ENCODE data around the gene ASXL2.

The ASXL2 gene

GRCh38 chr2:25711675-25712354, 166.5 kb downstream of the ASXL2 start:
- H3K27ac ChIP-seq (ENCODE audit: low read length) = no peak overlapping the region
- H3K9me3 ChIP-seq (replicated peaks; ENCODE audit: insufficient read depth, low read length) = no peaks in the 10 kb centered on the region
- no peaks in the 10 kb centered on the region for H3K4me1 ChIP-seq (ENCODE audit: low read length)
- H3K79me2 ChIP-seq (ENCODE audit: low read length) = no peaks in the 10 kb centered on the region
- TF ChIP-seq EZH2 (optimal IDR thresholded peaks at IDR 0.05; ENCODE audit: low read depth, low read length) (no peak), EZH2phosphoT487 (IDR thresholded peaks at IDR 0.05; ENCODE audit: low read length) (no peak), CTCF (IDR thresholded peaks at IDR 0.05; ENCODE audit: low read length) (no peak)
- H3F3A ChIP-seq (ENCODE audit: insufficient read depth, low read length) = no peaks in the 10 kb centered on the region
- H3K9me2 ChIP-seq (replicated peaks; ENCODE audit: insufficient read depth, low read length) = no peaks in the 10 kb centered on the region
- no peak overlapping the region for H2AFZ ChIP-seq (ENCODE audit: low read length)
- H3K4me2 ChIP-seq (ENCODE audit: low read depth, low read length) = no peak overlapping the region
- H3K27me3 ChIP-seq (replicated peaks; ENCODE audit: insufficient read depth, low read length) = no peaks in the 10 kb centered on the region
- H3K36me3 ChIP-seq (replicated peaks; ENCODE audit: insufficient read depth, low read length) = no peaks in the 10 kb centered on the region
- H3K4me3 ChIP-seq (ENCODE audit: low read length) = no peak overlapping the region
- DNase-seq = no peak
- no peak overlapping the region for H3K9ac ChIP-seq (ENCODE audit: low read length)
- H4K20me1 ChIP-seq (ENCODE audit: insufficient read depth, low read length) = no peaks in the 10 kb centered on the region

- Histone ChIP-seq H3K27ac (ENCODE audit: low read length) (no peak overlapping the region), H3K27me3 (replicated peaks; ENCODE audit: insufficient read depth, low read length) (no peaks in the 10 kb centered on the region), H2AFZ (ENCODE audit: low read length) (no peak overlapping the region), H3K9me3 (replicated peaks; ENCODE audit: insufficient read depth, low read length) (no peaks in the 10 kb centered on the region), H3K4me3 (ENCODE audit: low read length) (no peak overlapping the region), H3K4me2 (ENCODE audit: low read depth, low read length) (no peak overlapping the region), H3K9ac (ENCODE audit: low read length) (no peak overlapping the region), H4K20me1 (ENCODE audit: insufficient read depth, low read length) (no peaks in the 10 kb centered on the region), H3F3A (ENCODE audit: insufficient read depth, low read length) (no peaks in the 10 kb centered on the region), H3K36me3 (replicated peaks; ENCODE audit: insufficient read depth, low read length) (no peaks in the 10 kb centered on the region), H3K9me2 (replicated peaks; ENCODE audit: insufficient read depth, low read length) (no peaks in the 10 kb centered on the region), H3K4me1 (ENCODE audit: low read length) (no peaks in the 10 kb centered on the region), H3K79me2 (ENCODE audit: low read length) (no peaks in the 10 kb centered on the region)
- TF ChIP-seq EZH2 (optimal IDR thresholded peaks at IDR 0.05; ENCODE audit: low read depth, low read length) (no peak), CTCF (IDR thresholded peaks at IDR 0.05; ENCODE audit: low read length) (no peak), EZH2phosphoT487 (IDR thresholded peaks at IDR 0.05; ENCODE audit: low read length) (no peak)
- no peak for DNase-seq
These were observed 167.5 kb downstream of the ASXL2 start for GRCh38 chr2:25710750-25711149.

GRCh38 chr2:25709349-25709748, 168.9 kb downstream of the ASXL2 start:
- Histone ChIP-seq H3K27me3 (replicated peaks; ENCODE audit: insufficient read depth, low read length) (no peaks in the 10 kb centered on the region), H3K27ac (ENCODE audit: low read length) (no peak overlapping the region), H4K20me1 (ENCODE audit: insufficient read depth, low read length) (no peaks in the 10 kb centered on the region), H3K9me3 (replicated peaks; ENCODE audit: insufficient read depth, low read length) (no peaks in the 10 kb centered on the region), H3K9ac (ENCODE audit: low read length) (no peak overlapping the region), H3K4me2 (ENCODE audit: low read depth, low read length) (no peak overlapping the region), H3K9me2 (replicated peaks; ENCODE audit: insufficient read depth, low read length) (no peaks in the 10 kb centered on the region), H3F3A (ENCODE audit: insufficient read depth, low read length) (no peaks in the 10 kb centered on the region), H3K79me2 (ENCODE audit: low read length) (no peaks in the 10 kb centered on the region), H3K4me1 (ENCODE audit: low read length) (no peaks in the 10 kb centered on the region), H3K36me3 (replicated peaks; ENCODE audit: insufficient read depth, low read length) (no peaks in the 10 kb centered on the region), H3K4me3 (ENCODE audit: low read length) (no peak overlapping the region), H2AFZ (ENCODE audit: low read length) (no peak overlapping the region)
- DNase-seq = no peak
- TF ChIP-seq EZH2 (optimal IDR thresholded peaks at IDR 0.05; ENCODE audit: low read depth, low read length) (no peak), CTCF (IDR thresholded peaks at IDR 0.05; ENCODE audit: low read length) (no peak), EZH2phosphoT487 (IDR thresholded peaks at IDR 0.05; ENCODE audit: low read length) (no peak)
